ENCODE results near the gene AMPD3.

The AMPD3 gene

GRCh38 chr11:10490398-10491241 is 35.6 kb downstream of the AMPD3 start:
- DNase-seq: no peak

- DNase-seq: no peak
Observed at GRCh38 chr11:10492084-10492483, 37.0 kb downstream of the AMPD3 start.

DNA sequence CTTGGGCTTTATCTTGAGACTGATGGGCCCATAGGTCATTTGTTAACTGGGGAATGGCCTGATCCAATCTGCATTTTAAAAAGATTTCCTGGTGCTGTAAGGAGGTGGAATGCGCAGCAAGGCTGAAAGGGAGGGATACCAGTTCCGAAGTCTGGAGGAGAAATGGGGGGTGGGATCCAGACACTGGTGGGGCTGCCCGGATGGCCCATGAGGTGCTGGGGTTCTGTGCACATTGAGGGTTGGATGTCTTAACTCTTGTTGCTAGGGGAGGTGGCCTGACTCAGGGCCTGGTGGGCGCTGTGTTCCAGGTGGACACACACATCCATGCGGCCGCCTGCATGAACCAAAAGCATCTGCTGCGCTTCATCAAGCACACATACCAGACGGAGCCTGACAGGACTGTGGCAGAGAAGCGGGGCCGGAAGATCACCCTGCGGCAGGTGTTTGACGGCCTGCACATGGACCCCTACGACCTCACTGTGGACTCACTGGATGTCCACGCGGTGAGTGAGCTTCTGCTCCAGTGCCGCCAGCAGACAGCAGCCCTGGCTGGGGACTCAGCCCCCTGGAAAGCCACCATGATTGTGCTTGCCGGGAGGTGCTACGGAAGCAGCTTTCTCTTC is 38.1 kb downstream of the AMPD3 start:
- DNase-seq: no peak

- DNase-seq: no peak
Observed at GRCh38 chr11:10494636-10495463, 39.8 kb downstream of the AMPD3 start.

DNA sequence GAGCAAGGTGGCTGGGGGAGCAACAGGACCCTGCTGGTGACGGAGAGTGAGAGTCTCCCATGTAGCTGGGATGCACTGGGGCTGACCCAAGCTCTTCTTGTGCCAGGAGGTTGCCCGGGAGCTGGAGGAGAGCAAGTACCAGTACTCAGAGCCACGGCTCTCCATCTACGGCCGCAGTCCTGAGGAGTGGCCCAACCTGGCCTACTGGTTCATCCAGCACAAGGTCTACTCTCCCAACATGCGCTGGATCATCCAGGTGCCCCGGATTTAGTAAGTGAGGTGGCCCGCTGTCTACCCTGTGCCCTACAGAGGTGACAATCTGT is 40.4 kb downstream of the AMPD3 start:
- no peak for DNase-seq

DNA sequence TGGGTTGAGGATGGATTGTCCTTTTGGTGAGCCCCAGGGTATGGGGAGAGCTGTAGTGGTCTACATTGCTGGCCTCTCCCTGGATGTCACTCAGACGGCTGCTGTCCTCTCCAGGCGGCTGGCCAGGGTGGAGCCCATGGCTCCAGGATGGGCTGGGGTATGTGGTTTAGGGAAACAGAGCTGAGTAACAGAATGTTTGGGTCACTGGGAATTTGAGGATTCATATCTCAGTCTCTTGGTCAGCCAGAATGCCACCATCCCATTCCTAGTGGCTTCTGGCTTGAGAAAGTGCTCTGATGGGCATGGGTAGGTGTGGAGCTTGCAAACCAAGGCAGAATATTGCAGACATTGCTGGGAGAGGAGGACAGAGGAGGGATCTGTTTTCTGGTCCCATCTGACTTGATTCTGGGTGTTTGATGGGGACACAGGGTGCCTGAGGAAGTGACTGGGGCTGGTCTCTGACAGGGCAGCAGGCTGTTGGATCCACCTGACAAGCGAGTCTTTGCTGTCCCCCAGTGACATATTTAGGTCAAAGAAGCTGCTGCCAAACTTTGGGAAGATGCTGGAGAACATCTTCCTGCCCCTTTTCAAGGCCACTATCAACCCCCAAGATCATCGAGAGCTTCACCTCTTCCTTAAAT is 41.4 kb downstream of the AMPD3 start:
- no peak for DNase-seq

DNA sequence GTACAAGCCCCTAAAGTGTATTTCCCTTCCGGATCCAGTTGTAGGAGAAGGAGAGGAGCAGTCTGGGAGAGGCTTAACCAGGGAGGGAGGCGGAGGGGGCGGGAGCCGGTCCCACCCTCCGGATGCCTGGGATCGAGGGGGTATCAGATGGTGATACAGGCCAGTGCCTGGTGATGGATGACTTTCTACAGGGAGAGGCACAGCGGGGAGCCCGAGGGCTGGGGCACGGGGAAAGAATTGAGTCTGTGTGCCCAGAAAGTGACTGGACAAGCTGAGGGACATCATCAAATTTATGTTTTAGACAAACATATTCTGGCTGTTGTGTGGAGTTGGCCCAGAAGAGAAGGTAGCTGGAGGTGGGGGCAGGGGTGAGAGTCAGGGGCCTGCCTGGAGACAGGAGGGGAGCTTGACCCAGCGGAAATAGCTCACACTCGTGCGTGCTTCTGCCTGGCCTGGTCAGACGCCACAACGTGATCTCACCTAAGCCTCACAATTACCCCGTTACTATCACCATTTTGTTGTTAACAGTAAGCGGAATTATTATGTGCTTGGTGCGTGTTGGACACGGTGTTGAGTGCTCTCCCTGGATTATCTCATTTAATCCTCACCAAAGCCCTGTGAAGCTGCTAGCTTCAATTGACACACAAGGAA is 42.4 kb downstream of the AMPD3 start:
- no peak for DNase-seq

DNA sequence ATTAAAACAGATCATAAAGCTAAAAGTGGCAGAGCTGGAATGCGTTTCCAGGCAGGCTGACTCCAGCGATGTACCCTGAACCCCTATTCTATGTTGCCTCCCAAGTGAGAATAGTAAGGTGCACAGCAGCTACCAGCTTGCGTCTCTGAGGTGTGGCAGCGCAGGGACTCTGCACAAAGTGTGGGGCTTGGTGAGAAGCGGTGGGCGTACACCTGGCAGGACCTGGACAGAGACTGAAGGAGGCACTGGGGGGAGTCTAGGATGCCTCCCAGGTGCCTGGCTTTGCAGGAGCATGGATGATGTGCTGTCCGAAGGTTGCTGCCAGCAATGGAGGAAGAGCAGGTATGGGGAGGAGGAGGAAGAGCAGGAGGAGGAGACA is 42.9 kb downstream of the AMPD3 start:
- no peak for DNase-seq

DNA sequence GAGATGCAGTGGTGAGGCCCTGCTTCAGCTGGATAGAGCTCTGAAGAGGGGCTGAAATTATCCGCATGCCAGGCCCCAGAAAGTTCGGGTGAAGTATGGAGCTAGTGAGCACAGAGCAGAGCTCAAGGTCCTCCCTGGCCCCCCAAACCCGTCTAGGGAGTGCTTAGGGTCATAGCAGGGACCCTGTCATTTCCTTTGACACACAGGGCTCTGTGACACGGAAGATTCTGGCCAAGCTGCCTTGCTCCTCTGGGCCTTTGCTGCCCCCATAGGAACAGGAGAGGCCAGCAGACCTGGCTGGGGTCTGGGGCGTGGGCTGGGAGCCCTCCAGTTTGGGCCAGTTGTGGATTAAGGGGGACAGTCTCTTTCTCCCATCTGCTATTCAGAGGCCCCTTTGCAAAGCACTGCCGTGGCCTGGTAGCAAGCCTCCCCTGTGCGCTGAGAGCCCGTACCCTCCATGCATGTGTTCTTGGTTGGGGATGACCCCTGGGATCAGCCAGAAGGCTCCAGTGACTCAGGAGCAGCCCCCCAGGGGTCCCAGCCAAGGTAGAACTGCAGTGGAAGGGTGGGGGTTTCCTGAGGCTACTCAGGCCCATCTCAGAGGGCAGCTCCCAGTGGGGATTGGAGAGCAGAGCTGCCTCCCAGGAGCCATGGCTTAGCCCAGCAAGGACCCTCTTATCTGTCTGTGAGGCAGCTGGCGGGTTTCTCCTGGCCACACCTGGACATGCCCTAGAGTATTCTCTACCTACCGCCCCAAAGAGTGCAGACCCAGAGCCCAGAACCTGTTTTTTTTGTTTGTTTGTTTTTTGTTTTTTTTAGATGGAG is 43.6 kb downstream of the AMPD3 start:
- no peak for DNase-seq

- DNase-seq: no peak
Observed at GRCh38 chr11:10499452-10499851, 44.4 kb downstream of the AMPD3 start.

- no peak for DNase-seq
Observed at GRCh38 chr11:10499874-10500601, 45.0 kb downstream of the AMPD3 start.

DNA sequence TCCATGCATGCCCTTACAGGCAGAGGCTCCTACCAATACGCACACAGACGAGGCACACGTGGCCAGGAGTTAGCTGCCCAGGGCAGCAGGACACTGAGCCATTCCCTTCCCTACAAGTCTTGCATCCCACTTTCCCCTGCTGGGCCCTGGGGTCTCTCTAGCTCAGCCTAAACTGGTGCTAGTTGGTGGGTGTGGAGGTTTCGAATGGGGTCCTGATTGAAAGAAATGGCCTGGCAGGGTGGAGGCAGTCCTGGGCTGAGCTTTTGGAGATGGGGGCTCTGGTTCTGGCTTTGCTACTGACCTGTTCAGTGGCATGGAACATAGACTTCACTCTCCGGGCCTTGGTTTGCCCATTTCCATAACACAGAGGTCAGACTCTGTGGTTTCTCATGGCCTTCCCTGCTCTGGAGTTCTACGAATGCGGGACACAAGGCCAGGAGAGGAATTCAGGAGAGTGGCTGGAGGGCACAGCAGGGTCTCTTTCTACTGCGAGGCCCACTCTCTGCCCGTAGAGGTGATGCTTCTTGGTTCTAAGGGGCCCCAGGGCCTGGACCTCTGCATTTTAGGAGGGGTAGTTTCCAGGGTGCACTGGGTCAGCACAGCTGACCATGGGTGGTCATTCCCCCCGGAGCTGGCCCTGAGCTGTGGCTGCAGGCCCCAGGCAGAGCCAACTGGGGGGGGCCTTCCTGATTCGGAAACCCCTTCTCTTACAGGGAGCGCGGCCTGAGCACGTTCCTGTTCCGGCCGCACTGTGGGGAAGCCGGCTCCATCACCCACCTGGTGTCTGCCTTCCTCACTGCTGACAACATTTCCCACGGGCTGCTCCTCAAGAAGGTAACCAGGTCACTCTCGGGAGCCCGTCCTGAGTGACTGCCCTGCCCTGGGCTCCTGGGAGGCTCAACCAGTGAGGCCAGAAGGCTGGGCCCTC is 46.0 kb downstream of the AMPD3 start:
- no peak for DNase-seq

GRCh38 chr11:10502065-10502680 is 47.1 kb downstream of the AMPD3 start:
- DNase-seq: no peak

DNA sequence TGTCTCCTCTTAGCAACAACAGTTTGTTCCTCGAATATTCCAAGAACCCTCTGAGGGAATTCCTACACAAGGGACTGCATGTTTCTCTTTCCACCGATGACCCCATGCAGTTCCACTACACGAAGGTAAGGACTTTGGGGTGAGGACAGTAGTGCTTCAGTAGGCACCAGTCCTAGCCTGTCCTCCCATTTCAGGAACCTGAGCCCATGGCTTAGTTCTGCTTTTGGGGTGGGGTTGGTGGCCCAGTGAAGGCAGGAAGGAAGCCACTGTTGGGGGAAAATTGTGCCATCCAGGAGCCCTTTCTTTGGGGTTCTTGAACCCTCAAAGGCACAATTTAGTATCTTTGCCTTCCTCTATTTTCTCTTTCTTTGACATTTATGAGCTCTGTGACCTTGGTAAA is 47.7 kb downstream of the AMPD3 start:
- DNase-seq: no peak

DNA sequence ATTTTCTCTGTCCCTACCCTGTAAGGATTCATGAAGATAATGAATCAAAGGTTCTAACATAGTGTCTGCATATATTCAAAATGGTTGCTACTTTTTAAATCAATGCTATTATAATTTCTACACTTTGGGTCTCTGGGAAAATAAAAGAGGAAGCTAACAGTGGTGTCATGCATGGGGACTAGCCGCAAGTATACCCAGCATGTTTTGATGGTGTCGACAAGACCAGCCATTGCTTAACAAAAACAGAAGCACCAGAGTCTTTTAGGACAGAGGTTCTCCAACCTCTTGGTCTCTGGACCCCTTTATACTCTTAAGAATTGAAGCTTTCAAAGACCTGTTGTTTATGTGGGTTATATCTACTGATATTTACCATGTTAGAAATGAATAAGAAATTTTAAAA is 48.2 kb downstream of the AMPD3 start:
- no peak for DNase-seq

DNA sequence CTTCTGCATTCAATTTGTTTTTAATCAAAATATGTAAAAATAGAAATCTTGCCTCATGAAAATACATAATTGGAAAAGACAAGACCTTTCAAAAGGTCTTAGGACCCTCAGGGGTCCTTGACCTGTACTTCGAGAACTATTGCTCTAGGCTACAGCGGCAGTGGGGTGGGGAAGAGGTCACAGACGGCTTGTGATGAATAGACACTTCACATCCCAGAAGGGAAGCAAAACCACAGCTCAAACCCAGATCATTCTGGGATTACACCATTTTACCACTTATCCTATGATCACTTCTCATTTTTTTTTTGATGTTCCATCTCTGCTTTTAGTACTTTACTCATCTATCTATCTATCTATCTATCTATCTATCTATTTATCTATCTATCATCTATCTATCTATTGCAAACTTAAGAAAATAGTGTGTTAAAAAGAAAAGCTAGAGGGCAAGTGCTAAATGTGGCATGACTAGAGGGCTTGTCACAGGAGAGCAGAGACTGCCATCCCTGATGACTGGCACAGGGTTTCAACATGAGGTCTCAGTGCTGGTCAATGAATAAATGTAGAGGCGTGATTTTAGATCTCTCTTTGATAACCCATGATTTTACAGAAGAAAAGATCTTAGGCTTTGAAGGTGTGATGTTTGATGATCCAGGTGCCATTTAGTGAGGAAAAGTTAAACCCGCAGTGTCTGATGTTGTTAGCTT is 48.9 kb downstream of the AMPD3 start:
- no peak for DNase-seq

DNA sequence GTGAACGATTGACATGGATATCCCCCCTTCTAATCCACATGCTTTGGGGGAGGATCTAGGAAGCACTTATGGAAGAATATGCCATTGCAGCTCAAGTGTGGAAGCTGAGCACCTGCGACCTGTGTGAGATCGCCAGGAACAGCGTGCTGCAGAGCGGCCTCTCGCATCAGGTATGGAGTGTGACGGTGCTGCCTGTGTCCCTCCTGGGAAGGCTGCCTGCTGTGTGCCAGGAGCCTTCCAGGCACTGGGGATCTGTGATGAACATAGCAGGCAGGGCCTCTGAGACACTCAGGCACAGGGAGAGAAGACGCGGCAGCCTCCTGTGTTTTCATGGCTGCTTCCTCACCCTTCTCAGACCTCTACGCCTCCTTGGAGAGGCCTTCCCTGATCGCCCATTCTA is 49.4 kb downstream of the AMPD3 start:
- no peak for DNase-seq

DNA sequence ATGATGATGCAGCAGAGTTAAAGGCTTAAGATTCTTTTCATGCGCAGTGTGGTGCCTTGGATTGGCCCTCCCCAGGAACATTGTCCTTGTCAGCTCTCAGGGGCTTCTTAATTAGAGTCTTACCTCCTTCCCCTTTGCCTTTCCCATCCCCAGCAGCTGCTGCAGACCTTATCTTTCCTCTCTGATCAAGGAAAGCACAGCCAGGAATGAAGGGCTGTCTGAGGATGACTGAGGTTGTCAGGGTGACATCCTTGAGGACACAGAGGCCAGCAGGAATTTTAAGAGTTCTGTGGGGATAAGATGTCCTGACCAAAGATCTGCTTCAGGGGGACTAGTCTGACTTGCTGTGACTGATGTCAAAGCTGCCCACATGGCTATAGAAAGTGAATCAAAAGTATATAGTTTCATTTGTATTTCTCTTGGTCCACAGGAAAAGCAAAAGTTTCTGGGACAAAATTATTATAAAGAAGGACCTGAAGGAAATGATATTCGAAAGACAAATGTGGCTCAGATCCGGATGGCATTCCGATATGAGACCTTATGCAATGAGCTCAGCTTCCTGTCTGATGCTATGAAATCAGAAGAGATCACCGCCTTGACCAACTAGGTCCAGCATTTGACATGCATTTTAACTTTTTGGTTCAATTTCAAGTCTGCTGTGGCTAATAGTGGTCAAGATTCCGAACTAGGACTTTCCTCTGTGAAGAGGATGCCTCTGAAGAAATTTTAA is 50.4 kb downstream of the AMPD3 start:
- no peak for DNase-seq
